Measurements from ENCODE around the gene LTBP3. TPM values are rescaled to one million over a fixed set of nuclear protein-coding genes. Genes with fewer than 3 reads are reported as not detected.
A peak's percentile ranks its signal among the peaks of the same experiment; 100 is the strongest.

Gene LTBP3
- total RNA-seq, 4 donors from 2014 or later, result 18.5 to 56.6 (median 35.6) TPM

DNA sequence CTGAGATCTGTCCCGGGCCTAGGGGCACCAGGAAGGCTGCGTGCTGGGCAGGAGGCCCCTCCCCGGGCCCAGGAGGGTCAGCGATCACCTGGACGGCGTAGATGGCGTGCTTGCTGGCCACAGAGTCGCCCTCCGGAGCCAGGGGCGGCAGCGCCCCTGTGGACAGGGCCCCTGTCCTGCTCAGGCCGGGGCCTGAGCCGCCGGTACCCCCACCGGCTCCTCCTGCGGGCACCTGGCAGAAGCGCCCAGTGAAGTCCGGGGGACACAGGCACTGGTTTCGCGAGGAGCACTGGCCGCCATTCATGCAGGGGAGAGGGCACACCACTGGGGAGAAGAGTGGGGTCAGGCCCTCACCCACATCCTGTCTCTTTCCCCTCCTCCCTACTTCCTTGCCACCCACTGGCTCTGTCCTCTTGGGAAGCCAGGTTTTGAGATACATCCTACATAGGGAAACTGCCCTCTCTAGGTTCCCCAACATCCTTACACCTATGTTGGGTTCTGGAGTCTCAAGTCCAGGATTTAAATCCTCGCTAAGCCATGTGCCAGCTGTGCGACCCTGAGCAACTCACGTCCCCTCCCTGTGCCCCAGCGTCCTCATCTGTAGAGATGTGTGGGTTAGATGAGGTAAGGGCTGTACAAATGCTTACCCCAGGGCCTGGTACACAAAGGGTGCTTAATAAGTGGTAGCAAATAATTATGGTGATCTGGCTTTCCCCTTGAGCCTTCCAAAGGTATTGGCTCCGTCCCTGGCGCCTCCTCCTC lies 3.9 kb downstream of the LTBP3 start:
- intact Hi-C loops (cut with DNase I; ENCODE audit: low total_unique reads), result no loop called here
- no peak for ATAC-seq

GRCh38 chr11:65553301-65554001 lies 4.7 kb downstream of the LTBP3 start:
- no peak for ATAC-seq
- Histone ChIP-seq H3K27ac (no peak overlapping the region), H3K9me3 (no peaks in the 10 kb centered on the region), H3K36me3 (peaks cover 0 to 6% of the 10 kb centered on the region in 2 donors), H3K4me1 (peaks cover 26% of the 10 kb centered on the region in 2 donors), H3K27me3 (no peaks in the 10 kb centered on the region), H3K4me3 (no peak overlapping the region)
- in situ Hi-C loops (cut with MboI; ENCODE audit: low sequenced_read_pairs in 4 of 4) (no loop called here), intact Hi-C loops (cut with DNase I; ENCODE audit: low total_unique reads) (no loop called here)
- no peak for TF ChIP-seq CTCF (IDR thresholded peaks at IDR 0.05 in 4 of 5, conservative IDR thresholded peaks at IDR 0.05 in 1 of 5)
- TF ChIP-seq POLR2A (IDR thresholded peaks at IDR 0.05), result no peak
- no peak for DNase-seq

More for the DNA sequence above, 3.9 kb downstream of the LTBP3 start:
- DNase-seq, result no peak
- in situ Hi-C loops (cut with MboI; ENCODE audit: low sequenced_read_pairs in 4 of 4), result no loop called here
- no peaks in the 10 kb centered on the region for H3K36me3 ChIP-seq
- no peak for TF ChIP-seq POLR2A (IDR thresholded peaks at IDR 0.05)
- TF ChIP-seq CTCF (IDR thresholded peaks at IDR 0.05 in 4 of 5, conservative IDR thresholded peaks at IDR 0.05 in 1 of 5), result no peak
- H3K27ac ChIP-seq, result peak overlapping the region in 1 of 4 donors; percentile 98
- H3K4me1 ChIP-seq, result peaks cover 33 to 34% of the 10 kb centered on the region in 2 donors
- no peaks in the 10 kb centered on the region for H3K9me3 ChIP-seq
- H3K4me3 ChIP-seq, result no peak overlapping the region
- no peaks in the 10 kb centered on the region for H3K27me3 ChIP-seq

DNA sequence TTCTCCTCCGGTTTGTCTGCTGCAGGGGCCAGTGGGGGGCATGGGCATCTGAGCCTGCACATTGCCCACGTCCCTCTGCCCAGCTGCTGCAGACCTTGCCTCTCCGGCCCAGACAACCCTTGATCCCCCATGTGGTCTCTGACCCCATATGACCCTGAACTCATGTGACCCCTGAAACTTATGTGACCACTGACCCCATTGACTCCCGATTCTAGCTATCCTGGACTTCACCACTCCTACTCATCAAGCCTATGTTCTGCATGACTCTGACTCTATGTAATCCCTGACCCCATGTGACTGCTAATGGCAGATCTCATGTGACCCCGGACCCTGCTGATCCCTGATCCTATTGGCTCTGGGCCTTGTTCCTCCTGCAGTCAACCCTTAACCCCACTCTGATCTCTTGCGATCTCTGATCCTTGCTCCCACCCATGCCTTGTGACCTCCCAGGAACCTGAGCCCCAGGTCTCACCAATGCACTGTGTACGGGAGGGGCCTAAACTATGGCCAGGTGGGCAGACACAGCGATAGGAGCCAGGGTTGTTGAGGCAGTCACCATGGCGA lies 5.7 kb downstream of the LTBP3 start:
- DNase-seq, result no peak
- Histone ChIP-seq H3K27ac (peak overlapping the region in 2 of 4 donors; percentile 33 to 43), H3K27me3 (no peaks in the 10 kb centered on the region), H3K9me3 (no peaks in the 10 kb centered on the region), H3K4me1 (peaks cover 25 to 26% of the 10 kb centered on the region in 2 donors), H3K4me3 (no peak overlapping the region), H3K36me3 (peaks cover 0 to 6% of the 10 kb centered on the region in 2 donors)
- peak; percentile 12 to 22 for ATAC-seq
- TF ChIP-seq CTCF (IDR thresholded peaks at IDR 0.05 in 4 of 5, conservative IDR thresholded peaks at IDR 0.05 in 1 of 5), result no peak
- TF ChIP-seq POLR2A (IDR thresholded peaks at IDR 0.05), result no peak
- intact Hi-C loops (cut with DNase I; ENCODE audit: low total_unique reads) (no loop called here), in situ Hi-C loops (cut with MboI; ENCODE audit: low sequenced_read_pairs in 4 of 4) (no loop called here)

DNA sequence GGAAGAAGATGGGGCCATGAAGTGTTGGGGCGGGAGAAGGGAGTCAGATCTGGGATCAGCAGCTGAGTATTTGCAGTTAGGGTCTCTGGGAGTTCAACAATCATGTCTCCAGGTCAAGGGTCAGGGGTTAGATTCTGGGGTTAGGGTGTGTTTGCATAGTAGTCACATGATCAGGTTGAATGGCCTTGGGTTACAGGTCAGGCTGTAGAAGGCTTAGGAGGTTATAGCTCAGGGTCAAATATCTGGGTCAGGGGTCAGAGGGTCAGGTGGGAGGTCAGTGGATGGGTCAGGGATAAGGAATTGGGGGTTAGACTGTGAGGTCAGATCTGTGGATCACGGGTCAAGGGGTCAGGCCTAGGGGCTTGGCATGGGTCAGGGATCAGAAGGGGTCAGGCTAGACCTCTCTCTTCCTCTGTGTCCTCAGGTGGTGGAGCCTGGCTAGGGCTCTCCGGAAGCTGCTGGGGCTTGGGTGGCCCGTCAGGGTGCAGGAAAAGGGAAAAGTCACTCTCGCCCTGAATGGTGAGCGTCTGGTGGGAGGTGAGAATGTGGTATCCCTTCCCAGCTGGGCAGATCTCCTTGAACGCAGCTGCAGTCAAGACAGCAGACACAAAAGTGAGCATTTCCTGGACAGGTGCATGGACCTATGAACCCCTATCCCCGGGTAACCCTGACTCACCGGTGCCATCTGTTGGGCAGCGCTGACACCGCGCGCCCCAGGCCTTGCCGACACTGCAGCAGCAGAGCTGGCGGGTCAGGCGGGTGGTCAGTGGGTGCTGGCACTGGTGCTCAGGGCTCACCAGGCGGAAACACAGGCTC lies 6.4 kb downstream of the LTBP3 start:
- in situ Hi-C loops (cut with MboI; ENCODE audit: low sequenced_read_pairs in 4 of 4) (no loop called here), intact Hi-C loops (cut with DNase I; ENCODE audit: low total_unique reads) (no loop called here)
- Histone ChIP-seq H3K36me3 (peaks cover 0 to 6% of the 10 kb centered on the region in 2 donors), H3K9me3 (no peaks in the 10 kb centered on the region), H3K4me1 (peaks cover 19% of the 10 kb centered on the region in 2 donors), H3K27me3 (no peaks in the 10 kb centered on the region), H3K4me3 (no peak overlapping the region), H3K27ac (peak overlapping the region in 2 of 4 donors; percentile 33 to 43)
- peak in 1 of 2 donors; percentile 58 for DNase-seq
- ATAC-seq, result peak; percentile 56 to 59
- TF ChIP-seq CTCF (IDR thresholded peaks at IDR 0.05 in 4 of 5, conservative IDR thresholded peaks at IDR 0.05 in 1 of 5), result peak in 4 of 5 experiments; percentile 6 to 48 (median 36)
- TF ChIP-seq POLR2A (IDR thresholded peaks at IDR 0.05), result no peak

Data from gastrocnemius medialis (tissue), 4 donors.